Stomach (tissue), 4 donors: ENCODE data around the gene UNC80.

Source experiments
- EP300 ChIP-seq: sonication (generic); formaldehyde crosslinking; IDR thresholded peaks from one replicate; pipeline ENCODE4 v1.6.1; 2017; ENCODE audit warnings: antibody characterized with exemption
- POLR2A ChIP-seq, 4 donors: fragments of 450-650 bp; IDR thresholded peaks; one replicate each; pipeline ENCODE4 v1.6.1; 2016; ENCODE audit warnings: antibody characterized with exemption in 4 of 4, control low read depth in 2 of 4, mild to moderate bottlenecking in 1 of 4, moderate library complexity in 1 of 4
- POLR2AphosphoS5 ChIP-seq, 3 donors: sonication (generic); formaldehyde crosslinking; IDR thresholded peaks; one replicate each; pipeline ENCODE4 v1.6.1; 2016; ENCODE audit warnings: antibody characterized with exemption in 3 of 3
- TF ChIP-seq, protein P1 (sequence below), 7 experiments: fragments of 450-650 bp in 4 of 7; fragments of 200-600 bp in 3 of 7; sonication (generic) in 3 of 7; IDR thresholded peaks; one replicate each; pipeline ENCODE4 v1.5.1; 2016 to 2019; ENCODE audit warnings: antibody characterized with exemption in 7 of 7, control low read depth in 2 of 7, mild to moderate bottlenecking in 1 of 7

DNA sequence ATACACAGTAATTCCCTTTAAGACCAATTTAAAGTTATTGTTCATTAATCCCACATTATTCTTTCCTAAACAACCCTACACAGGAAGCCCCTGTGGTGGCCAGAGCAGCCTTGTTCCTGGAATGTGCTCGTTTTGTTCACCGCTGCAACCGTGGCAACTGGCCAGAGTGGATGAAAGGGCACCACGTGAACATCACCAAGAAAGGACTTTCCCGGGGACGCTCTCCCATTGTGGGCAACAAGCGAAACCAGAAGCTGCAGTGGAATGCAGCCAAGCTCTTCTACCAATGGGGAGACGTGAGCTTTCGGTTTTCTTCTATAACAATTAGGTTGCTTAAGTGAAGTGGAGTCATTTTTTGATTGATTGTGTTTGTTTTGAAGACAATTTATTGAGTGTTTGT lies 101.0 kb downstream of the UNC80 start:
- TF ChIP-seq, protein P1, sequence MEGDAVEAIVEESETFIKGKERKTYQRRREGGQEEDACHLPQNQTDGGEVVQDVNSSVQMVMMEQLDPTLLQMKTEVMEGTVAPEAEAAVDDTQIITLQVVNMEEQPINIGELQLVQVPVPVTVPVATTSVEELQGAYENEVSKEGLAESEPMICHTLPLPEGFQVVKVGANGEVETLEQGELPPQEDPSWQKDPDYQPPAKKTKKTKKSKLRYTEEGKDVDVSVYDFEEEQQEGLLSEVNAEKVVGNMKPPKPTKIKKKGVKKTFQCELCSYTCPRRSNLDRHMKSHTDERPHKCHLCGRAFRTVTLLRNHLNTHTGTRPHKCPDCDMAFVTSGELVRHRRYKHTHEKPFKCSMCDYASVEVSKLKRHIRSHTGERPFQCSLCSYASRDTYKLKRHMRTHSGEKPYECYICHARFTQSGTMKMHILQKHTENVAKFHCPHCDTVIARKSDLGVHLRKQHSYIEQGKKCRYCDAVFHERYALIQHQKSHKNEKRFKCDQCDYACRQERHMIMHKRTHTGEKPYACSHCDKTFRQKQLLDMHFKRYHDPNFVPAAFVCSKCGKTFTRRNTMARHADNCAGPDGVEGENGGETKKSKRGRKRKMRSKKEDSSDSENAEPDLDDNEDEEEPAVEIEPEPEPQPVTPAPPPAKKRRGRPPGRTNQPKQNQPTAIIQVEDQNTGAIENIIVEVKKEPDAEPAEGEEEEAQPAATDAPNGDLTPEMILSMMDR (IDR thresholded peaks at IDR 0.05), result no peak
- TF ChIP-seq POLR2A (IDR thresholded peaks at IDR 0.05) (no peak), POLR2AphosphoS5 (IDR thresholded peaks at IDR 0.05) (no peak), EP300 (no peak)
